H1 (cell line): ENCODE measurements around the gene NAMPT. TPM values are rescaled to one million over a fixed set of nuclear protein-coding genes. Genes with fewer than 3 reads are reported as not detected.

ENCODE experiments used
- NANOG ChIP-seq: IDR thresholded peaks from 2 replicates; pipeline ENCODE4 v1.6.1; 2011; ENCODE audit warnings: low read length, low read depth, mild to moderate bottlenecking, inconsistent platforms; ENCODE audit not compliant: insufficient read depth, poor library complexity, severe bottlenecking
- RXRA ChIP-seq: IDR thresholded peaks from 2 replicates; pipeline ENCODE4 v1.6.1; 2011; ENCODE audit warnings: low read depth, mild to moderate bottlenecking, low read length, moderate library complexity; ENCODE audit not compliant: insufficient read depth
- SUZ12 ChIP-seq: fragments of 200-600 bp; sonication (generic); IDR thresholded peaks from 2 replicates; pipeline ENCODE4 v1.6.1; 2012; ENCODE audit warnings: mild to moderate bottlenecking, inconsistent platforms, low read length, moderate library complexity, mixed read lengths
- polyA plus RNA-seq, 7 experiments: library from polyadenylated mRNA; depleted of rRNA in 3 of 7; stranded (reverse) in 5 of 7; unstranded in 2 of 7; fragments of >200 nt in 5 of 7; fragments of 200-250 nt in 2 of 7; gene quantifications; 1 replicate in 5 of 7; 2 replicates in 1 of 7; 4 replicates in 1 of 7; pipeline versions ENCODE4 v1.2.1 to v1.2.3, GENCODE V29; 2011 to 2013; ENCODE audit warnings: missing spikeins in 2 of 7, mixed read lengths in 2 of 7
- total RNA-seq: library from RNA; stranded (reverse); fragmentation: NEBNext Ultra II Directional; extraction: Animal tissue kit (Norgen Biotek cat#: 25700); gene quantifications from 2 replicates; pipeline ENCODE4 v1.2.1, GENCODE V29; 2021

NAMPT gene
- total and polyA plus RNA-seq, 2 of the 8 experiments (the other 6 are each of a cell fraction or from before 2014, with no cell fraction given), result 15.4 to 95.9 TPM

GRCh38 chr7:106316947-106317346 lies 32.2 kb upstream of the NAMPT start (continued):
- TF ChIP-seq NANOG, result no peak
- TF ChIP-seq SUZ12, result no peak
- TF ChIP-seq RXRA, result no peak
